ENCODE data around the gene RAB31. TPM values are rescaled to one million over a fixed set of nuclear protein-coding genes. Genes with fewer than 3 reads are reported as not detected.

RAB31 gene
- total RNA-seq, 6 donors from 2014 or later: 40.3 to 128 (median 95.8) TPM

- TF ChIP-seq EP300 (IDR thresholded peaks at IDR 0.05): no peak
- Histone ChIP-seq H3K27me3 (no peaks in the 10 kb centered on the region), H3K4me3 (no peak overlapping the region), H3K4me1 (peaks cover 31 to 41% (median 36%) of the 10 kb centered on the region in 4 donors), H3K9me3 (no peaks in the 10 kb centered on the region), H3K27ac (no peak overlapping the region), H3K36me3 (no peaks in the 10 kb centered on the region)
- DNase-seq (no peak), ATAC-seq (ENCODE audit: low FRiP score in 2 of 2) (no peak)
- WGBS, 2 donors: 93% methylated on average over 11 of the region's 11 CpGs
Measured at GRCh38 chr18:9822587-9823185, 114.6 kb downstream of the RAB31 start.

- Histone ChIP-seq H3K27me3 (no peaks in the 10 kb centered on the region), H3K9me3 (no peaks in the 10 kb centered on the region), H3K4me3 (no peak overlapping the region), H3K4me1 (peaks cover 43 to 53% (median 44%) of the 10 kb centered on the region in 4 donors), H3K27ac (peak overlapping the region; percentile 83 to 90 (median 88)), H3K36me3 (no peaks in the 10 kb centered on the region)
- peak in 1 of 2 donors; percentile 4 for ATAC-seq (ENCODE audit: low FRiP score in 2 of 2)
- no peak for DNase-seq
- TF ChIP-seq CTCF (IDR thresholded peaks at IDR 0.05): no peak
- no peak for TF ChIP-seq POLR2AphosphoS5 (IDR thresholded peaks at IDR 0.05)
- TF ChIP-seq POLR2A (IDR thresholded peaks at IDR 0.05): no peak
- TF ChIP-seq EP300 (IDR thresholded peaks at IDR 0.05): no peak
- WGBS, 2 donors: 46 to 49% methylated on average over 4 of the region's 4 CpGs
Measured at GRCh38 chr18:9823805-9824473, 115.8 kb downstream of the RAB31 start.

- H3K27ac ChIP-seq: peak overlapping the region; percentile 83 to 90 (median 88)
- H3K36me3 ChIP-seq: no peaks in the 10 kb centered on the region
Measured at GRCh38 chr18:9824474-9824832, 116.4 kb downstream of the RAB31 start.

GRCh38 chr18:9824952-9825371 is 116.9 kb downstream of the RAB31 start:
- DNase-seq (no peak), ATAC-seq (ENCODE audit: low FRiP score in 2 of 2) (peak in 1 of 2 donors; percentile 11)
- Histone ChIP-seq H3K9me3 (no peaks in the 10 kb centered on the region), H3K36me3 (no peaks in the 10 kb centered on the region), H3K27ac (peak overlapping the region; percentile 83 to 90 (median 88)), H3K4me1 (peaks cover 43 to 53% (median 44%) of the 10 kb centered on the region in 4 donors), H3K27me3 (no peaks in the 10 kb centered on the region), H3K4me3 (no peak overlapping the region)
- WGBS, 2 donors: 81 to 85% methylated on average over 3 of the region's 3 CpGs
- TF ChIP-seq POLR2AphosphoS5 (IDR thresholded peaks at IDR 0.05) (no peak), POLR2A (IDR thresholded peaks at IDR 0.05) (no peak), CTCF (IDR thresholded peaks at IDR 0.05) (no peak), EP300 (IDR thresholded peaks at IDR 0.05) (no peak)

More at GRCh38 chr18:9824474-9824832, 116.4 kb downstream of the RAB31 start:
- TF ChIP-seq EP300 (IDR thresholded peaks at IDR 0.05) (peak in 2 of 4 donors; percentile 6 to 83), POLR2AphosphoS5 (IDR thresholded peaks at IDR 0.05) (peak; percentile 24 to 45), CTCF (IDR thresholded peaks at IDR 0.05) (no peak), POLR2A (IDR thresholded peaks at IDR 0.05) (no peak)
- 34 to 71% methylated on average over 3 of the region's 3 CpGs for WGBS, 2 donors
- H3K9me3 ChIP-seq: no peaks in the 10 kb centered on the region
- H3K4me3 ChIP-seq: no peak overlapping the region
- H3K4me1 ChIP-seq: peaks cover 43 to 53% (median 44%) of the 10 kb centered on the region in 4 donors
- ATAC-seq (ENCODE audit: low FRiP score in 2 of 2) (peak; percentile 41 to 82), DNase-seq (peak in 1 of 2 donors; percentile 75)
- H3K27me3 ChIP-seq: no peaks in the 10 kb centered on the region

GRCh38 chr18:9825571-9826073 is 117.5 kb downstream of the RAB31 start:
- 12 to 29% methylated on average over 6 of the region's 6 CpGs for WGBS, 2 donors
- DNase-seq: peak in 1 of 2 donors; percentile 76
- Histone ChIP-seq H3K36me3 (no peaks in the 10 kb centered on the region), H3K4me3 (no peak overlapping the region), H3K9me3 (no peaks in the 10 kb centered on the region), H3K27me3 (no peaks in the 10 kb centered on the region), H3K27ac (peak overlapping the region; percentile 83 to 90 (median 88)), H3K4me1 (peaks cover 43 to 53% (median 44%) of the 10 kb centered on the region in 4 donors)
- peak; percentile 87 to 90 for ATAC-seq (ENCODE audit: low FRiP score in 2 of 2)
- TF ChIP-seq POLR2A (IDR thresholded peaks at IDR 0.05) (peak in 1 of 4 donors; percentile 13), EP300 (IDR thresholded peaks at IDR 0.05) (peak; percentile 41 to 91 (median 63)), CTCF (IDR thresholded peaks at IDR 0.05) (no peak), POLR2AphosphoS5 (IDR thresholded peaks at IDR 0.05) (peak in 1 of 2 donors; percentile 55)

Measured in upper lobe of left lung (tissue), 6 donors.